ENCODE data around the gene AKR1C8.

- TF ChIP-seq CTCF (IDR thresholded peaks at IDR 0.05; ENCODE audit: insufficient read depth, low read depth, low read length) (no peak), EZH2 (IDR thresholded peaks at IDR 0.05; ENCODE audit: insufficient read depth, low read length) (no peak)
These were observed 36.8 kb downstream of the AKR1C8 start for GRCh38 chr10:5147981-5148677.
